Measurements from ENCODE around the gene GALNT13. TPM values are rescaled to one million over a fixed set of nuclear protein-coding genes. Genes with fewer than 3 reads are reported as not detected.

GALNT13 gene
- total RNA-seq, 4 donors from 2014 or later = 0.49 to 5.2 (median 1.4) TPM

- intact Hi-C loops (cut with DNase I; ENCODE audit: low total_unique reads) = no loop called here
- WGBS, 2 donors = 57 to 62% methylated on average over 1 of the region's 1 CpG
- H3K4me3 ChIP-seq (ENCODE audit: low read depth, poor library complexity, severe bottlenecking) = no peak overlapping the region
- TF ChIP-seq POLR2A (IDR thresholded peaks at IDR 0.05) = no peak
- TF ChIP-seq CTCF (IDR thresholded peaks at IDR 0.05) = no peak
- DNase-seq (ENCODE audit: low spot score in 2 of 2) = no peak
Measured at GRCh38 chr2:154243685-154244084, 372.0 kb downstream of the GALNT13 start.

GRCh38 chr2:154244932-154245331 lies 373.2 kb downstream of the GALNT13 start:
- H3K4me3 ChIP-seq (ENCODE audit: low read depth, poor library complexity, severe bottlenecking) = no peak overlapping the region
- DNase-seq (ENCODE audit: low spot score in 2 of 2) = no peak
- WGBS, 2 donors = 86% methylated on average over 3 of the region's 3 CpGs
- no peak for TF ChIP-seq POLR2A (IDR thresholded peaks at IDR 0.05)
- TF ChIP-seq CTCF (IDR thresholded peaks at IDR 0.05) = no peak
- intact Hi-C loops (cut with DNase I; ENCODE audit: low total_unique reads) = no loop called here

GRCh38 chr2:154247503-154247902 lies 375.8 kb downstream of the GALNT13 start:
- intact Hi-C loops (cut with DNase I; ENCODE audit: low total_unique reads) = no loop called here
- WGBS, 2 donors = 31 to 36% methylated on average over 3 of the region's 3 CpGs
- DNase-seq (ENCODE audit: low spot score in 2 of 2) = no peak
- TF ChIP-seq POLR2A (IDR thresholded peaks at IDR 0.05) (no peak), CTCF (IDR thresholded peaks at IDR 0.05) (no peak)
- H3K4me3 ChIP-seq (ENCODE audit: low read depth, poor library complexity, severe bottlenecking) = no peak overlapping the region

- no peak for TF ChIP-seq POLR2A (IDR thresholded peaks at IDR 0.05)
- no peak for TF ChIP-seq CTCF (IDR thresholded peaks at IDR 0.05)
- 91% methylated on average over 1 of the region's 1 CpG for WGBS, 2 donors
- no peak for DNase-seq (ENCODE audit: low spot score in 2 of 2)
- no peak overlapping the region for H3K4me3 ChIP-seq (ENCODE audit: low read depth, poor library complexity, severe bottlenecking)
- intact Hi-C loops (cut with DNase I; ENCODE audit: low total_unique reads) = no loop called here
Measured at GRCh38 chr2:154256136-154256535, 384.4 kb downstream of the GALNT13 start.

GRCh38 chr2:154259030-154259429 lies 387.3 kb downstream of the GALNT13 start:
- DNase-seq (ENCODE audit: low spot score in 2 of 2) = no peak
- intact Hi-C loops (cut with DNase I; ENCODE audit: low total_unique reads) = no loop called here
- no peak overlapping the region for H3K4me3 ChIP-seq (ENCODE audit: low read depth, poor library complexity, severe bottlenecking)
- TF ChIP-seq POLR2A (IDR thresholded peaks at IDR 0.05) (no peak), CTCF (IDR thresholded peaks at IDR 0.05) (no peak)
- WGBS, 2 donors = 89 to 90% methylated on average over 1 of the region's 1 CpG

GRCh38 chr2:154261473-154262027 lies 389.8 kb downstream of the GALNT13 start:
- WGBS, 2 donors = 90 to 92% methylated on average over 2 of the region's 2 CpGs
- no peak overlapping the region for H3K4me3 ChIP-seq (ENCODE audit: low read depth, poor library complexity, severe bottlenecking)
- no peak for DNase-seq (ENCODE audit: low spot score in 2 of 2)
- TF ChIP-seq POLR2A (IDR thresholded peaks at IDR 0.05) (no peak), CTCF (IDR thresholded peaks at IDR 0.05) (no peak)
- intact Hi-C loops (cut with DNase I; ENCODE audit: low total_unique reads) = no loop called here

Measured in lower leg skin (tissue), 4 donors.